Panc1 (cell line): ENCODE results near the gene CDC37L1. TPM values are rescaled to one million over a fixed set of nuclear protein-coding genes. Genes with fewer than 3 reads are reported as not detected.

Experiments used
- ATAC-seq: fragments of 200-7000 bp; cut with Tn5 transposase; 2 replicates; pipeline ENCODE4 v1.9.1; 2020; ENCODE audit warnings: mild to moderate bottlenecking, moderate library complexity
- BruUV-seq: library from RNA; stranded (reverse); fragments of 400-500 nt; replicated peaks from 2 replicates; lab custom pipeline; 2021; lab: Mats Ljungman, UMichigan
- CTCF ChIA-PET: fragments of 300-600 bp; sonication (Branson Sonifier 250); formaldehyde crosslinking; loops from one replicate; lab custom pipeline; 2022; ENCODE audit warnings: antibody characterized with exemption; lab: Charles Lee
- POLR2A ChIA-PET: fragments of 300-600 bp; sonication (Branson Sonifier 250); formaldehyde crosslinking; loops from one replicate; lab custom pipeline; 2022; ENCODE audit warnings: antibody characterized with exemption; lab: Charles Lee
- DNase-seq: peaks from one replicate; pipeline ENCODE4 v3.0.0-alpha.2; 2010; ENCODE audit warnings: low read depth, low spot score
- H3K27ac ChIP-seq: 2 replicates; pipeline ENCODE4 v1.5.1; 2011; ENCODE audit warnings: mild to moderate bottlenecking, low read length, inconsistent platforms
- H3K27me3 ChIP-seq: fragments of 200-500 bp; sonication (Bioruptor generic); 2 replicates; pipeline ENCODE4 v1.6.0; 2014; ENCODE audit warnings: low read length, inconsistent platforms; ENCODE audit not compliant: control insufficient read depth, insufficient read depth
- H3K36me3 ChIP-seq: fragments of 200-500 bp; sonication (Bioruptor generic); 2 replicates; pipeline ENCODE4 v1.5.1; 2014; ENCODE audit warnings: inconsistent platforms, mild to moderate bottlenecking, low read length, moderate library complexity; ENCODE audit not compliant: control insufficient read depth, insufficient read depth
- H3K4me1 ChIP-seq: 2 replicates; pipeline ENCODE4 v1.5.1; 2011; ENCODE audit warnings: inconsistent platforms, mild to moderate bottlenecking, low read length, moderate library complexity; ENCODE audit not compliant: control insufficient read depth, insufficient read depth
- H3K4me3 ChIP-seq, 2 experiments: 2 replicates each; pipeline ENCODE4 v1.5.1; 2011 to 2012; ENCODE audit warnings: low read depth in 2 of 2, low read length in 2 of 2, mild to moderate bottlenecking in 2 of 2, inconsistent platforms in 1 of 2, moderate library complexity in 1 of 2
- H3K9me3 ChIP-seq: fragments of 200-500 bp; sonication (Bioruptor generic); 2 replicates; pipeline ENCODE4 v1.5.1; 2014; ENCODE audit warnings: low read depth, mild to moderate bottlenecking, inconsistent platforms, low read length, moderate library complexity; ENCODE audit not compliant: control insufficient read depth, insufficient read depth
- CTCF ChIP-seq: fragments of 450-650 bp; IDR thresholded peaks from 2 replicates; pipeline ENCODE4 v1.5.1; 2017; ENCODE audit warnings: mild to moderate bottlenecking
- POLR2AphosphoS5 ChIP-seq: IDR thresholded peaks from 2 replicates; pipeline ENCODE4 v1.6.1; 2012; ENCODE audit warnings: mild to moderate bottlenecking, low read depth, low read length, moderate library complexity
- SIN3A ChIP-seq: IDR thresholded peaks from 2 replicates; pipeline ENCODE4 v1.6.1; 2012; ENCODE audit warnings: low read depth, mild to moderate bottlenecking, low read length, moderate library complexity, borderline replicate concordance; ENCODE audit not compliant: insufficient read depth
- TCF7L2 ChIP-seq: IDR thresholded peaks from 2 replicates; pipeline ENCODE4 v1.6.1; 2011; ENCODE audit warnings: mild to moderate bottlenecking, low read depth, low read length, inconsistent platforms
- in situ Hi-C: cut with HindIII; loops from 2 replicates; pipeline ENCODE4 v1.10.0; 2016; ENCODE audit warnings: low sequenced_read_pairs, low pct_unique_long_range_greater_than_20kb
- intact Hi-C: fragments of 100-400 bp; cut with micrococcal nuclease; formaldehyde crosslinking; loops from one replicate; pipeline ENCODE4 v1.10.0; 2022; ENCODE audit not compliant: unreplicated experiment
- total RNA-seq: library from RNA; stranded (reverse); gene quantifications from one replicate; pipeline ENCODE4 v1.2.1, GENCODE V29; 2021; ENCODE audit not compliant: unreplicated experiment
- TF ChIP-seq, protein P1 (sequence below), 2 experiments: IDR thresholded peaks; 2 replicates each; pipeline ENCODE4 v1.6.1; 2011 to 2012; ENCODE audit warnings: low read depth in 2 of 2, control low read depth in 1 of 2, low read length in 1 of 2, mild to moderate bottlenecking in 1 of 2, moderate library complexity in 1 of 2; ENCODE audit not compliant: insufficient read depth in 1 of 2

CDC37L1 gene
- total RNA-seq, 1 experiment from 2014 or later: 3.0 TPM

GRCh38 chr9:4662108-4662988 is 17.0 kb upstream of the CDC37L1 start, which contains the start of gene PLPP6:
Gene PLPP6, plus strand, starts transcription at chr9:4662294. Its CDS starts 82 bp downstream, at chr9:4662376.
- TF ChIP-seq POLR2AphosphoS5: peak; percentile 28; the same call in 1 of the 2 replicates
- peak; percentile 69 for TF ChIP-seq TCF7L2
- TF ChIP-seq CTCF: peak; percentile 49
- no peak for TF ChIP-seq SIN3A
- TF ChIP-seq, protein P1, sequence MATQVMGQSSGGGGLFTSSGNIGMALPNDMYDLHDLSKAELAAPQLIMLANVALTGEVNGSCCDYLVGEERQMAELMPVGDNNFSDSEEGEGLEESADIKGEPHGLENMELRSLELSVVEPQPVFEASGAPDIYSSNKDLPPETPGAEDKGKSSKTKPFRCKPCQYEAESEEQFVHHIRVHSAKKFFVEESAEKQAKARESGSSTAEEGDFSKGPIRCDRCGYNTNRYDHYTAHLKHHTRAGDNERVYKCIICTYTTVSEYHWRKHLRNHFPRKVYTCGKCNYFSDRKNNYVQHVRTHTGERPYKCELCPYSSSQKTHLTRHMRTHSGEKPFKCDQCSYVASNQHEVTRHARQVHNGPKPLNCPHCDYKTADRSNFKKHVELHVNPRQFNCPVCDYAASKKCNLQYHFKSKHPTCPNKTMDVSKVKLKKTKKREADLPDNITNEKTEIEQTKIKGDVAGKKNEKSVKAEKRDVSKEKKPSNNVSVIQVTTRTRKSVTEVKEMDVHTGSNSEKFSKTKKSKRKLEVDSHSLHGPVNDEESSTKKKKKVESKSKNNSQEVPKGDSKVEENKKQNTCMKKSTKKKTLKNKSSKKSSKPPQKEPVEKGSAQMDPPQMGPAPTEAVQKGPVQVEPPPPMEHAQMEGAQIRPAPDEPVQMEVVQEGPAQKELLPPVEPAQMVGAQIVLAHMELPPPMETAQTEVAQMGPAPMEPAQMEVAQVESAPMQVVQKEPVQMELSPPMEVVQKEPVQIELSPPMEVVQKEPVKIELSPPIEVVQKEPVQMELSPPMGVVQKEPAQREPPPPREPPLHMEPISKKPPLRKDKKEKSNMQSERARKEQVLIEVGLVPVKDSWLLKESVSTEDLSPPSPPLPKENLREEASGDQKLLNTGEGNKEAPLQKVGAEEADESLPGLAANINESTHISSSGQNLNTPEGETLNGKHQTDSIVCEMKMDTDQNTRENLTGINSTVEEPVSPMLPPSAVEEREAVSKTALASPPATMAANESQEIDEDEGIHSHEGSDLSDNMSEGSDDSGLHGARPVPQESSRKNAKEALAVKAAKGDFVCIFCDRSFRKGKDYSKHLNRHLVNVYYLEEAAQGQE (IDR thresholded peaks at IDR 0.05; ENCODE audit: insufficient read depth in 1 of 2, low read depth in 2 of 2, low read length in 1 of 2): no peak
- ChIA-PET CTCF (no interaction called here), POLR2A (no interaction called here)
- ATAC-seq (peak; percentile 96), DNase-seq (no peak)
- Histone ChIP-seq H3K27me3 (no peaks in the 10 kb centered on the region), H3K27ac (no peak within 1 kb of the TSS), H3K36me3 (no peaks in the 10 kb centered on the region), H3K4me3 (peak within 1 kb of the TSS; percentile 50 to 53), H3K4me1 (no peaks in the 10 kb centered on the region; the same call in 1 of the 2 replicates), H3K9me3 (no peaks in the 10 kb centered on the region)
- in situ Hi-C loops (no loop called here), intact Hi-C loops (loop anchor here (10.0 kb wide), 1 partner anchor 278 kb away; no protein-coding TSS in a partner anchor)
- no TSS peak for BruUV-seq

- BruUV-seq: no TSS peak
- DNase-seq (no peak), ATAC-seq (no peak)
- Histone ChIP-seq H3K4me1 (no peaks in the 10 kb centered on the region; the same call in 1 of the 2 replicates), H3K9me3 (no peaks in the 10 kb centered on the region), H3K27ac (no peak overlapping the region), H3K36me3 (no peaks in the 10 kb centered on the region), H3K27me3 (no peaks in the 10 kb centered on the region), H3K4me3 (peak overlapping the region; percentile 50 to 53)
- intact Hi-C loops: loop anchor here (10.0 kb wide), 1 partner anchor 278 kb away; no protein-coding TSS in a partner anchor
- TF ChIP-seq, protein P1 (IDR thresholded peaks at IDR 0.05; ENCODE audit: insufficient read depth in 1 of 2, low read depth in 2 of 2, low read length in 1 of 2): no peak
- TF ChIP-seq POLR2AphosphoS5: no peak
- no peak for TF ChIP-seq SIN3A
- peak; percentile 6; the same call in 1 of the 2 replicates for TF ChIP-seq TCF7L2
- no peak for TF ChIP-seq CTCF
- in situ Hi-C loops: no loop called here
- ChIA-PET POLR2A (no interaction called here), CTCF (no interaction called here)
Observed at GRCh38 chr9:4662989-4663792, 16.2 kb upstream of the CDC37L1 start.
